ENCODE data around the gene ADH7.

- TF ChIP-seq CTCF (IDR thresholded peaks at IDR 0.05; ENCODE audit: low read depth, low read length) = no peak
- TF ChIP-seq POLR2A (IDR thresholded peaks at IDR 0.05; ENCODE audit: extremely low read depth, insufficient read length) = no peak
Measured at GRCh38 chr4:99459546-99460042, 24.5 kb upstream of the ADH7 start.

Data from NB4 (cell line).